HG02973 (cell line): ENCODE results near the gene TNFRSF11A.
A peak's percentile ranks its signal among the peaks of the same experiment; 100 is the strongest.

Experiments
- ATAC-seq: cut with Tn5 transposase; IDR thresholded peaks from one replicate; pipeline ENCODE4 v1.9.1; 2021; ENCODE audit warnings: moderate library complexity; ENCODE audit not compliant: unreplicated experiment

TNFRSF11A gene

DNA sequence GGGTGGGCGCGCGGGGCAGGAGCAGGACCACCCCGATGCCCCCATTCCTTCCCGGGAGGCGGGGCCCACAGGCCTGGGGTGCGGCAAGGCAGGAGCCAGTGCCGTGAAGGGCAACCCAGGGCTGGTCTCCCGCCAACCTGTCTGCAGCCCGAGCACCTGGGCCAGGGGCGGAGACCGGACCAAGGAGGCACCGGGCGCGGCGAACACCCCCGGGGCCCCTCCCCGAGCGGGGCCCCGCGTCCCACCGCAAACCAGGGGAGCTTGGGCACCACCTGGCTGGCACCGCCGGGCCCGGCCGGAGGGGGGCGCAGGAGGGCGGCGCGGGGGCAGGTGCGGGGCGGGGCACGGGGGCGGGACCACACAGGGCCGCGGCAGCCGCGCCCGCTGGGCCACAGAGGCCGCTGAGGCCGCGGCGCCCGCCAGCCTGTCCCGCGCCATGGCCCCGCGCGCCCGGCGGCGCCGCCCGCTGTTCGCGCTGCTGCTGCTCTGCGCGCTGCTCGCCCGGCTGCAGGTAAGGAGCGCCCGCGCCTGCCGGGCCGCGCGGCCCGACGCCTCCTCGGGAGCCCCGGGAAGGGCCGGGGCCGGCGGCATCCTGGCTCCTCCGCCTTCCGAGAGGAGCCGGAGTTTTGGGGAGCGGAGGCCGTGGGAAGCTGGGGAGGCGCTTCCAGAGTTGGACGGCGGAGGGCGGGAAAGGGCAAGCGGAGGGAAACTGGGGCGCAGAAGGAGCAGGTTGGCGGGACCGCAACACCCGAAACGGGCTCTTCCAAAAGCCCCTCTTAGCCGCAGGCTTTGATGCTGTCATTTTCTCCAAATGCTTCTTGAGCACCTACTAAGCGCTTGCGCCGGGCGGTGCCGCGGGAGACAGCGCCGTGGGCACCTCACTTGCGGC lies at the start of gene TNFRSF11A:
TSS of gene TNFRSF11A (plus strand) at position 394 of the 889 bp plus-strand sequence. CDS start at position 437, 43 bp downstream.
- ATAC-seq: peak; percentile 58

DNA sequence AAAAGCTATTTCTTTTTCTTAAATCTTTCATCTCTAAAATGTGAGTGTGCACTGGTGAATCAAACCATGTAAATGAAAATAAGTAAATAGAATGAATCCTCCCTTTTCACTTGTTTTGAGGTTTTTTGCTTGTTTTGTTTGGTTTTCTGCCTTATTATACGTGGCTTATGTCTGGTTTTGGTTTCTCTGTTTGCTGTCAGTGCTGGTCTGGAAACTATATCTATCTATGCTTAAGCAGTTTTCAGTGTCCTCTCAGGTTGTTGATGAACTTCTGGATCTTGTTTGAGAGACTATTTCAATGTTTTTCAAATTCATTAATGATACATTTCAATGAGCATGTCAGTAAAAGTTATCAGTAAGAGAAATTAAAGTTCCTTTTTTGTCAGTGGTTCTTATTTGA lies 48.1 kb upstream of the TNFRSF11A start:
- ATAC-seq: no peak

DNA sequence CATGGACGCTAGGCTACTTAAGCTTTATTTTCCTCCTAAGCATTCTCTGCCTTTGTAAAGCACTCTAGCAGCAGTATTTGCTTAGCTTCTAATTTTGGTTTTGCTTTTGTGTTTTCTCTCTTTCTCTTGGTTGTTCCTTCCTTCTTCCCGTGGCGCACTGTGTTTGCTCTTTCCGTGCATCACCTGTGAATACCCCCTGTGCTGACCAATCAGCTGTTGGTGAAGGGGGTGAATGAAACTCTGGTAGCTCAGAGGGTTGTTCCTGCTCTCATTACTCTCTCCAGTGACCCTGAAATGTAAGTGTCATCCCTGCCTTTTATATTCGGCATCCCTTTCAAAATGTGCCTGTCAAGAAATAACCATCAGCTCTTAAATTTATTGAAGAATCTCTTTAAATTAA lies 45.5 kb upstream of the TNFRSF11A start:
- no peak for ATAC-seq

DNA sequence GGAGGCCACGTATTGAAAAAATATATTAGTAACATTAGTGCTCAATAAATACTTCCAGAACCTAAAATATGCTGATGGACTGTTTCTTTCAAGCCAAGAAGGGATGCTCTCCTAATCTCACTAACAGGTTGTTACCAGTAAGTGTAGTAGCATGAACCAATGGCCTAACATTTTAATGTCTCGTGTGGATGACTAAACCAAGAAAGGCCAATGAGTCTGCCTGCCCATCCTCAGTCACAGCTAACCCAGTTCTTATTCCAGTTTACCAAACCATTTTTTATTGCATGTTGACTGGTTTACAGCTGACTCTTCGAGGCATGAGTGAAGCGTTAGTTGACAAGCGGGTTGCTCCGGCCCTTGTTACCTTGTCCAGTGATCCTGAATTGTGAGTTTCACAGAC lies 45.1 kb upstream of the TNFRSF11A start:
- ATAC-seq: no peak

DNA sequence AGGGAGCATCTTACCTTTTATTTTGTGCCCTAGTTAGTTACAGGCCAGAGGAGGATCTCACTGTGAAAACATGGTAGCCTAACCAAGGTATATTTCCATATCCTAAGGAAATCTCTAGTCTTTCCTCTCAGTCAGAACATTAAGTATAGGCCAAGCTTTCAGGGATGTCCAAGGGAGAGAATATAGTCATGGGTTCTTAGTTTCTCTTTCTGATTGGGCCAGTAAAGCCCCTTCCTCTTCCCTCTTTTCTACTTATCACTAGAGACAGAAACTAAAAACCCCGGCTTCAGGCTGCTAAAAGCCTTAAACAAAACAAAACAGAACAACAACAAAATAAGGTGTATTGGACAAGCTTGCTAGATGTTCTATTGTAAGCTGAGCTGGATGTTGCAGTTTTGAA lies 44.3 kb upstream of the TNFRSF11A start:
- ATAC-seq: no peak

DNA sequence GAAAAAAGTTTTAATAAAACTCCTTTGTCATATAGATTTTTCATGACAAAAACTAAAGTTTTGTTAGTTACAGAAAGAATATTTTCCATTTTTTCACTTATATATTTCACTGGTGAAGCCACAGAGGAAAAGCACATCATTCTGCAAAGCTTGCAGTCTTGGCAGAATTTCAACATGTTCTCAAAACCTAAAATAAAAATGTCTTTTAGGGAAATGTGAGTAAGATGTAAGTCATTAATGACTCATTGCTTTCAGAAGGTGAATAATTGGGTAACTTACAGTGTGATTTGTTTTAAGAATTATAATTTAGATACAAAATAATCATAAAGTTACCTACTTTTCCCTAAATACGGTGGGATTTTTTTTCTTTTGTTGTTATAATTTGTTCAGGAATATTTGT lies 43.4 kb upstream of the TNFRSF11A start:
- no peak for ATAC-seq

DNA sequence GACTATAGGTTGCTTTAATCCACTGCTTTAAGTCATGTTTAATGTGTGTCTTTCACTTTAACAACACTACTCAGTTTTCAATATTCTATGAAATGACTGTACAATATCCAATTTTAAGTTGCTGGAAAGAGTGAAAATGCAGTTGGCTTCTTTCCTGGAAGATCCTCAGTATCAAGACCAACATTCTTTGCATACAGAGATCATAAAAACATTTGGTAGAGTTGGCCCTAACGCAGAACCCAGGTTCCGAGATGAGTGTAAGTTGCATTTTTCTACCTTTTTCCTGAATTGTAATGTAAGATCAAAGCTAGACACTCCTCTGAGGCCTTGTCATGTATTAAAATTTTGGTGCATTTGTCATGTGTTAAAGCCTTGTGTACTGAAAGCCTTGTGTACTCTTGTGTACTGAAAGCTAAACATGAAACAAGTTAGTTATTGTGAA lies 42.9 kb upstream of the TNFRSF11A start:
- no peak for ATAC-seq

DNA sequence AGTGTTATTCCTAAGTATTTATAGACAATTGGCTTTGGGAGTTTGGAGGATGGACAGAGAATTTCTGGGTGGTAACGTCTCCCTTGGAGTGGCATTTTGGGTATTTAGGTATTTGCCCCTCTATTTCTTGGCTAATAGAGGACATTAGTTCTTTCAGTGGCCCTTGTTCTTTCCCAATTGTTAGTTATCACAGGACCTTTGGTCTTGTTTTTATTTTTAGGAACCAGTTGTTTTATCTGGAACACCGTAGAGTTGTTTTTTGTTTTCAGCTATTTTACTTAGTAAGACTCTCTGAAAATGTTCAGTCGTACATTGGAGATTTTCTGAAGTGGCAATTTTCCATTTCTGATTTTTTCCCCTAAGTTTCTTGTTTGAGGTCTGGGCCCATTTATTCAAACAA lies 40.5 kb upstream of the TNFRSF11A start:
- no peak for ATAC-seq

DNA sequence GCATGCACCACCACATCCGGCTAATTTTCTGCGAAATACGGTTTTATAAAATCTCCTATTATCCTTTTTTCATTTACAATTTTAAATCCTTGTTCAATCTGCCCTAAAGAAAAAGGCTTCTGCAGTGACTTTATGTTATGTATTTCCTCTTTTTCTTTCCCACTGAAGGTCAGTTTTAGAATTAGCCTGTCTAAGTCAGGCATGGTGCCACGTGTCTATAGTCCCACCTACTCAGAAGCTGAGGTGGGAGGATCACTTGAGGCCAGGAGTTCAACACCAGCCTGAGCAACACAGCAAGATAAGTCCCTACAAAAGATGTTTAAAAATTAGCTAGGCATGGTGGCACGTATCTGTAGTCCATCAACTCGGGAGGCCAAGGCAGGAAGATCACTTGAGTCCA lies 39.8 kb upstream of the TNFRSF11A start:
- ATAC-seq: no peak

DNA sequence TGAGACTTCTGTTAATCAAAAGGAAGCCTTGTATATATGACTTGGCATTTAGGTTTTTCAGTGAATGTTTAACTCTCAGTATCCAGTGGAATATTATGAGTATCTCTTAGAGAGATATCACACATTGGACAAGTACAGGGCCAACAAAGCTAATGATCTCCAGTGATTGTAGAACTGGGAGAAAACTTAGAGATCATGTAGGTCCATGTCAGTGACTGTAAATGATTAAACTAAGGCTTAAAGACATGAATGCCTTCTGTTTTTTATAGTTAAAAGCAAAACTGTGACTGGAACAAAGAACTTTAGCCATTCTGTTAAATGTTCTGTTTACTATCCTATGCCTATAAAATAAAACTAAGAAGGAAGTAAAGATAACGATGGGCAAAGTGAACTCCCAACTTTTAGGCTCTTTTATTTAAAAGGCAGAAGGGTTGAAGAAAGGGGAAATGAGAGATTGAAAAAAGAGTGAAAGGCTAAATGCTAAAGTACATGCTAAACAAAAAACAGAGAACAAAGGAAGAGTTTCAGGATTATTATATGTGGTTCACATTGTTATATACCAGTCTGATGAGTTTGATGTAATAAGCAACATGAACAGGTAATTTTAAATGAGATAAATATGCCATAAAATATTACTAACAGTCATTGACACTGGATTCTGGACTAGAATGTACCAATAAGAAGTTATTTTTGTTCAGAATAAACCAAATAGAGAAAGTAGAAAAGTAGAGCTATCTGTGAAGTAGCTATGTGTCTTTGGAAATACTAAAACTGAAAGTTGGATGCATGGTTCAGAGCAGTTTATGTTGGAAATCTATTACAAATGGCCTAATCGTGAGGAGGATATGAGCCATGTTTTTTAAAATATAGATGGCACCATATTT lies 37.1 kb upstream of the TNFRSF11A start:
- no peak for ATAC-seq

DNA sequence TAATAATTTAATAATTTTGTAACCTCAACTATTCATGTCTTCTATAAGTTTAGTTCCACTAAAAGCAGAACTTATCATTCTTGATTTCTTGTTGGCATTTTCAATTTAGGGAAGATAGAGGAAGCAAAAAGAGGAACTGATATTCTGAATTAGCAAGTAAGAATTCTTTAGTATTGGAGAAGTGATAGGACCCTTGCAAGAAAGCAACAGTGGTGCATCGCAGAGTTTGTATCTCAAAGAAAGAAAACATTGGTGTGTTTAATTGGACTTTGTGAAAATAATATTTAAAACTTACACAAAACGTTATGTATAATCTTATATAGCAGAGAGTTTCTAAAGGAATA lies 36.5 kb upstream of the TNFRSF11A start:
- no peak for ATAC-seq

DNA sequence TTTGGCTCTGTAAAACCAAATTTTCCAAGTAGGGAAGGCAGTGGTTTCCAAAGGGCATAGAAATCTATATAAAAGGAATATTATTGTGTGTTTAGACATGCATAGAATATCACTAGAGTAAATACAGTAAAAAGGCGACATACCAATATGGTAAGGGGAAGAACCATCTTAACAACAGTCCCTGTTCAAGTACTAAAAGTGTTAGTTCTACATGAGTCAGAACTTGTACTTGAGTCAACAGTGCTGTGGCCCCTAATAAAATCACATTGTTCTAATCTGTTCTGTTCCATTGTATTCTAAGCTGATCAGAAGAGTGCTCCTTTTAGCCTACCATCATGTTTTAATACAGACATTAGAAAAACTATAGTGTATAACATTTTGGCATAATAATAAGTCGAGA lies 36.1 kb upstream of the TNFRSF11A start:
- peak; percentile 67 for ATAC-seq

DNA sequence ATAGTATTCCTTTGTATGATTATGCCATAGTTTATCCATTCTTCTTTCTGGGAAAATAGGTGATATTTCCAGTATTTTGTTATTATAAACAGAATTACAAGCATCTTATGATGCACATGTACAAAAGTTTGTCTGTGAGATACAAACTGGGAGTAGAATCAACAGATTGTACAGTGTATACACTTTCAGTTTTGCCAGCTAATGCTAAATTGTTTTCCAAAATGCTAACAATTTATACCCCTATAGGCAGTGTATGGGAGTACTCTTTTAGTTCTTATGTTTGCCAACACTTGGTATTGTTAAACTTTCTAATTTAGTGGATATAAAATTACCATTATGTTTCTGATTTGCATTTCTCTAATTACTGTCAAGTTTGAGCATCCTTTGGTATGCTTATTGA lies 31.0 kb upstream of the TNFRSF11A start:
- no peak for ATAC-seq

DNA sequence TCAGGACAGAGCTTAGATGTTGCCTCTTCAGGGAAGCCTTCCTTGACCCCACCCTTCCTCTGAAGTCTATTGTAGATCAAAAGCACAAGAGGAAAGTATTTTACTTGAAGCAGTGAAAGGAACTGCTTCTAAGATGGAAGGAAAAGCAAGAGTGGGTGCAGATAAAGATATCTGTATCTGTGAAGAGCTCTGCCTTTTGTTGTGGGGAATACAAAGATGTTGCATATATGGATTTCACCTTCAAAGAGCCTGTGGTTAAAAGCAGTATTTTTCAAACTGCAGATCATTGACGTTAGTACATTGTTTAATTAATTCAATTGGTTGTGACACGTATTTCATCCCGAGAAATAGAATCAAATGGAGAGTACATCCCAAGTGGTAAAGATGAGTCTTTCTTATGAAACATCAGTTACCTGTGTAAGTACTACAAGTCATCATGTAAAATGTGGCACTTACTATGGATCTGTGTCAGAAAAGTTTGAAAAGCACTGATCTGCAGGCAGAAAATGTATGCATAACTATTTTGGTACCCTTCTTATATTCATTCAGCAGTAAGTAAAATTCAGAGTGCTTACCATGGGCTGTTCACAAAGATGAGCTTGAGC lies 24.6 kb upstream of the TNFRSF11A start:
- ATAC-seq: no peak

DNA sequence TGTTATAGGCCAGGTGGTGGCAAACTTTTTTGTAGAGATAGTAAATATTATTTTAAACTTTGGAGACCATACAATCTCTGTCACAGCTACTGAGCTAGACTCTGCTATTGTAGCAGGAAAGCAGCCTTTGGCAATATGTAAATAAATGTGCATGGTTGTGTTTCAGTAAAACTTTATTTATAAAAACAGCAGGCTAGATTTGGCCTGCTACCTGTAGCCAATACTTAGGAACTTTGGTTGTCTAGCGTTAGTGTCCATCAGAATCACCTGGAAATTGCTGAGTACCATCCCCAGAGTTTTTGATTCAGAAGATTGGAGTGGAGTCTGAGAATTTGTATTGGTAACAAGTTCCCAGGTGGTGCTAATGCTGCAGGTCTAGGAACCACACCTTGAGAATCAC lies 23.8 kb upstream of the TNFRSF11A start:
- ATAC-seq: no peak

DNA sequence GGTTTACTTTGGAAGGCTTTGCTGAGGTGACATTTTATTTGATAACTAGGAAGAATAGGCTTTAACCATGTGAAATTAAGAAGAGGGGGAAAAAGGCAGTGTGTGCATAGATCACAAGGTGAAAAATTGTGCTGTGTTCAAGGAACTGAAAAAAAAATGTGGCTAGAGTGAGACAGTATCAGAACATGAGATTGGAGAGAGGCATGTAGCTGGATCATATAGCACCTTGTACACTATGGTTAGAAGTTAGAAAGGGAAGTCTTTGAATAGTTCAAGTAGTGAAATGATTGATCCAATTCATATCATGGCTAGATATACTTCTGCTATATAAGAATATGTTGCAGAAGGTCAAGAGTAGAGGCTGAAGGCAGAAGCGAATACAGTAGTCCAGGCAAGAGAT lies 12.3 kb upstream of the TNFRSF11A start:
- ATAC-seq: no peak

DNA sequence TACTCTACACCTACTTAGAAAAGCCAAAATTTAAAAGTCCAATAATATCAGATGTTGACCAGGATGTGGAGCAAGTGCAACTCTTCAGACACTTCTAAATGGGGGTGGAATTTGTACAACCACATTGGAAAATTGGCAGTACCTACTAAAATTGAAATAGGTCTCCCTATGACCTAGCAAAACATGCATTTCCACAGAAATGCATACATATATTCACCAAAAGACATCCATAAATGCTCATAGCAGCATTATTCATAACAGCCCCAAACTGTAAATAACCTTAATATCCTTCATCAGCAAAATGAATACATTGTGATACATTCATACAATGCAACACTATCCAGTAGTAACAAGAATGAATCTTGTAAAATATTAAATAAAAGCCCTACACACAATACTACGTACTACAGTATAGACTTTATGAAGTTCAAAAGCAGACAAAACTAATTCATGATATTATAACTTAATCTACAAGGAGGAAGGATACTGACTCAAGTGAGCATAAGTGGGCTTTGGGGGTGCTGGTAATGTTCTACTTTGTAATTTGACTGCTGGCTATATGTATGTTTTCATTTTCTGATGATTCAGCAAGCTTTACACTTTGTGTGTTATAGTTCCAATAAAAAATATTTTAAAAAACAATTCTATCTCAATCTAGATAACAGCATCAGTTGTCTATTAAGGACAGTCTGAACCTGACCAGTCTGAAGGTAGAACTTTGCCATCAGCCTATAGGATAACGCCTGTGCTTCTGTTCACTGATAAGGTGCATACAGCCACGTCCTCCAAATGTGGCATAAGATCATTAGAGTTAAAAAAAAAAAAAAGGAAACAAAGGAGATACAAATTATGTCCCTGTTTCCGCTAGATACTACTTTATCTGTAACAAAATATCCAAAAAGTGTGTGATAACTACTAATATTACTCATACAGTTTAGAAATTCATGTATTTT lies 6.6 kb upstream of the TNFRSF11A start:
- no peak for ATAC-seq

DNA sequence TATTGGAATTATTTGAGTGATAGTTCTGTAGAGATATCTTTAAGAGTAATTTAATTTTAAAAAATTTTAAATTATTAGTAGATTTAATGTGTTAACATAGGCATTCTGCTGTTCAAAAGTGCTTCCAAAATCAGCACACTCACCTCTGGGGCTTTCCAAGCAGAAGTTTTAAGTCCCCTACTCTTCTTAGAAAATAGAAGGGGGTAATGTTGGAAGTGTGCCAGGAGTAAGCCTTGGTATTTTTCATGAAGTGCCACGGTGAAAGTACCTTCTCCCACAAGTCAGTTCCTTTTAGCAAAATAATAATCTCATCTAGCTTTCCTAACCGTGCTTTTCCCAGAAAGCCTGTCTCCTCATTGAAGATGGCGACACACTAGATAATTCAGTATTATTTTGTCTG lies 3.9 kb upstream of the TNFRSF11A start:
- ATAC-seq: no peak

DNA sequence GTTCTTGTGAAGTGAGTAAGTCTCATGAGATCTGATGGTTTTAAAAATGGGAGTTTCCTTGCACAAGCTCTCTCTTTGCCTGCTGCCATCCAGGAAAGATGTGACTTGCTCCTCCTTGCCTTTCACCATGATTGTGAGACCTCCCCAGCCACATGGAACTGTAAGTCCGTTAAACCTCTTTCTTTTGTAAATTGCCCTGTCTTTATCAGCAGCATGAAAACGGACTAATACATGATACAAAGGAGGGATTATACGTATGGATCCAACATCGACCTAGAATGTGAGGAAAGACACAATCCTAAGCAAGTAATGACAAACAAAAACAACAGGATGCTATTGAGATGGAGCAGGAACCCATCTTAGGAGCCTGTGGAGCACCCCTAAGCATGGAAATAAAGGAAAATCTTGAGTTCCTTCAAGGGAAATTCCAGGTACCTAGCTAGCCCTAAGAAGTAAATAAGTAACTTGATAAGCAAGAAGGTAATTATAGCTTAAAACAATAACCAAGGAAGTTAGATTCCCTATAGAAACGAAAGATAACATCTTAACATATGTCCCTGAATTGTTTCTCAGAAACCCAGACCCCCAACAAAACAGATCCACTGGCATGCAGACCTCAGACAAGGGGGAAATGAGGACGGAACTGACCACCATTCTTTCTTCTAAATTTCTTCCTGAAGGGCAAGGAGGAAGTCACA lies 1.5 kb upstream of the TNFRSF11A start:
- no peak for ATAC-seq
